Kidney (tissue), 14 donors: ENCODE measurements around the gene FAM186B. TPM values are rescaled to one million over a fixed set of nuclear protein-coding genes. Genes with fewer than 3 reads are reported as not detected.

Source experiments
- DNase-seq, 5 donors: peaks; one replicate each; pipeline ENCODE4 v3.0.0-alpha.2; 2013 to 2020
- FAIRE-seq: peaks from 2 replicates; lab custom pipeline; 2012; peaks lifted over from hg19 to GRCh38; lab: Jason Lieb, UNC
- H3K27ac ChIP-seq, 2 donors: one replicate each; pipeline ENCODE4 v1.7.0; 2013; ENCODE audit warnings: low read depth in 2 of 2, low read length in 2 of 2, inconsistent platforms in 1 of 2
- H3K27me3 ChIP-seq: one replicate; pipeline ENCODE4 v1.7.1; 2013; ENCODE audit warnings: low read length, inconsistent platforms; ENCODE audit not compliant: control insufficient read depth, insufficient read depth
- H3K36me3 ChIP-seq, 3 donors: one replicate each; pipeline versions ENCODE4 v1.7.0 to v1.7.1; 2013; ENCODE audit warnings: low read length in 3 of 3, control low read depth in 1 of 3, inconsistent platforms in 1 of 3; ENCODE audit not compliant: insufficient read depth in 3 of 3, control insufficient read depth in 2 of 3
- H3K4me1 ChIP-seq, 3 donors: one replicate each; pipeline versions ENCODE4 v1.7.0 to v1.7.1; 2013; ENCODE audit warnings: low read length in 3 of 3, inconsistent platforms in 1 of 3, low read depth in 1 of 3; ENCODE audit not compliant: control insufficient read depth in 2 of 3, insufficient read depth in 2 of 3
- H3K4me3 ChIP-seq, 3 donors: one replicate each; pipeline versions ENCODE4 v1.7.0 to v1.8.1; 2013; ENCODE audit warnings: low read length in 3 of 3, control low read depth in 1 of 3, inconsistent platforms in 1 of 3
- H3K9ac ChIP-seq, 3 donors: one replicate each; pipeline versions ENCODE4 v1.7.0 to v1.7.1; 2013; ENCODE audit warnings: low read length in 3 of 3, control low read depth in 1 of 3, inconsistent platforms in 1 of 3
- H3K9me3 ChIP-seq, 3 donors: one replicate each; pipeline versions ENCODE4 v1.7.0 to v1.7.1; 2013; ENCODE audit warnings: low read length in 3 of 3, control low read depth in 1 of 3, inconsistent platforms in 1 of 3; ENCODE audit not compliant: control insufficient read depth in 2 of 3, insufficient read depth in 1 of 3
- intact Hi-C: fragments of 100-400 bp; cut with DNase I; formaldehyde crosslinking; loops from one replicate; pipeline ENCODE4 v1.11.1; 2022
- polyA plus RNA-seq: library from polyadenylated mRNA; stranded (reverse); fragments of 350-450 nt; fragmentation: Illumina TruSeq; extraction: RNeasy Lipid Tissue Mini Kit (QIAGEN cat#74804); gene quantifications from one replicate; pipeline ENCODE4 v1.2.3, GENCODE V29; 2014; ENCODE audit warnings: low read depth, low replicate concordance; ENCODE audit not compliant: insufficient read depth
- total RNA-seq: library from RNA; stranded (reverse); fragmentation: NEBNext Ultra II Directional; extraction: Animal tissue kit (Norgen Biotek cat#: 25700); gene quantifications from one replicate; pipeline ENCODE4 v1.2.1, GENCODE V29; 2021
- TF ChIP-seq, protein P1 (sequence below): IDR thresholded peaks from 3 replicates; pipeline ENCODE4 v1.5.1; 2012; ENCODE audit warnings: mild to moderate bottlenecking, moderate library complexity, borderline replicate concordance; ENCODE audit not compliant: insufficient read depth; ENCODE audit errors: extremely low read depth
- donor health status: control.
- donor health status: control.
- donor health status: control.
- donor health status: control.
- donor health status: control.
- donor health status: DM: yes; HTN: yes; CAD: no.
- donor health status: Normal renal cell carcinoma (clear cell type).

FAM186B gene
- total and polyA plus RNA-seq, 2 donors from 2014 or later, result 0.34 to 0.85 TPM

DNA sequence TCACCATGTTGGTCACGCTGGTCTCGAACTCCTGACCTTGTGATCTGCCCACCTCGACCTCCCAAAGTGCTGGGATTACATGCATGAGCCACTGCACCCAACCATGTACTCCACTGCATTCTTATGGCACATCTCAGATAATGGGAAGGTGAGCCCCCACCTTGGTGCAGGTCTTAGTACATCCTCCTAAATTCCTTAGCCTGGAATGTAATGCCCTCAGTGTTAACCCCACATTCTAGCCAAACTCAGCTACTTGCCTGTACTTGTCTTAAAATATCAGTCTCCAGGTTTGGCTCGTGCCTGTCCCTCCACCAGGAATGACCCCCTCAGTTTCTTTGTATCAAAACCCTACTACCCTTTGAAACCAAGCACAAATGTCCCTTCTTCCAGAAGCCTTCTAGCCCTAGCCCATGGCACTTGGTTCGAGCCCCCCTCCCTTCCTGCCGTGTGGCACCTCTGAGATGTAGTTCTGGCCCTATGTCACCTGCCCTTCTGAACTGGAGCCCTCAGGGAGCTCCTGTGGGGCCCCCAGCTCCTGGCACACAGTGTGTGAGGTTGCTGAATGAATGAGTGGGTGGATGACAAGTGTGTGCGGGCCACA lies 58.2 kb downstream of the FAM186B start:
- DNase-seq (no peak), FAIRE-seq (no peak)
- Histone ChIP-seq H3K27me3 (peaks cover 5% of the 10 kb centered on the region), H3K4me3 (no peak overlapping the region), H3K36me3 (no peaks in the 10 kb centered on the region), H3K27ac (no peak overlapping the region), H3K9ac (no peak overlapping the region), H3K9me3 (no peaks in the 10 kb centered on the region), H3K4me1 (peaks cover 0 to 11% (median 0%) of the 10 kb centered on the region in 3 donors)
- intact Hi-C loops, result no loop called here
- TF ChIP-seq, protein P1, sequence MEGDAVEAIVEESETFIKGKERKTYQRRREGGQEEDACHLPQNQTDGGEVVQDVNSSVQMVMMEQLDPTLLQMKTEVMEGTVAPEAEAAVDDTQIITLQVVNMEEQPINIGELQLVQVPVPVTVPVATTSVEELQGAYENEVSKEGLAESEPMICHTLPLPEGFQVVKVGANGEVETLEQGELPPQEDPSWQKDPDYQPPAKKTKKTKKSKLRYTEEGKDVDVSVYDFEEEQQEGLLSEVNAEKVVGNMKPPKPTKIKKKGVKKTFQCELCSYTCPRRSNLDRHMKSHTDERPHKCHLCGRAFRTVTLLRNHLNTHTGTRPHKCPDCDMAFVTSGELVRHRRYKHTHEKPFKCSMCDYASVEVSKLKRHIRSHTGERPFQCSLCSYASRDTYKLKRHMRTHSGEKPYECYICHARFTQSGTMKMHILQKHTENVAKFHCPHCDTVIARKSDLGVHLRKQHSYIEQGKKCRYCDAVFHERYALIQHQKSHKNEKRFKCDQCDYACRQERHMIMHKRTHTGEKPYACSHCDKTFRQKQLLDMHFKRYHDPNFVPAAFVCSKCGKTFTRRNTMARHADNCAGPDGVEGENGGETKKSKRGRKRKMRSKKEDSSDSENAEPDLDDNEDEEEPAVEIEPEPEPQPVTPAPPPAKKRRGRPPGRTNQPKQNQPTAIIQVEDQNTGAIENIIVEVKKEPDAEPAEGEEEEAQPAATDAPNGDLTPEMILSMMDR, result no peak

DNA sequence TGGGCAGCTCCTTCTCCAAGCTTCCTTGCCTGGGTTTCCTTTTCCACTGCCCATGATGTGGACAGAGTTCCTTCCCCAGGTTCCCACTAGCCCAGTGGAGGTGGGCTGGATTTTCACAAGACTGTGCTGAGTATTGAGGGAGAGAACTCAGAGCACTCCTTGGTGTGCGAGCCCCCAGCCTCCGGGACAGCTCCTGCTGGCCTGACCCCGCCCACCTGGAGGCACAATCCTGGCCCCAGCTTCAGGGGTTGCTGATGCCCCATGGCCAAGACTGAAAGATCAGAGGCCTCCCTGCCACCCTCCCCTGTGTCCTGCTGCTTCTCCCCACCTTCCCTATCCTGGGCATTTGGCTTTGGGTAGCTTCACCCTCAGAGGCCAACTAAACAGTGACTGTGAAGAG lies 59.0 kb downstream of the FAM186B start:
- no peaks in the 10 kb centered on the region for H3K36me3 ChIP-seq
- FAIRE-seq, result no peak
- no peak overlapping the region for H3K4me3 ChIP-seq
- intact Hi-C loops, result no loop called here
- TF ChIP-seq, protein P1, result no peak
- peaks cover 0 to 9% (median 0%) of the 10 kb centered on the region in 3 donors for H3K4me1 ChIP-seq
- H3K27me3 ChIP-seq, result peaks cover 5% of the 10 kb centered on the region
- H3K9me3 ChIP-seq, result no peaks in the 10 kb centered on the region
- no peak overlapping the region for H3K27ac ChIP-seq
- H3K9ac ChIP-seq, result no peak overlapping the region
- DNase-seq, result no peak

DNA sequence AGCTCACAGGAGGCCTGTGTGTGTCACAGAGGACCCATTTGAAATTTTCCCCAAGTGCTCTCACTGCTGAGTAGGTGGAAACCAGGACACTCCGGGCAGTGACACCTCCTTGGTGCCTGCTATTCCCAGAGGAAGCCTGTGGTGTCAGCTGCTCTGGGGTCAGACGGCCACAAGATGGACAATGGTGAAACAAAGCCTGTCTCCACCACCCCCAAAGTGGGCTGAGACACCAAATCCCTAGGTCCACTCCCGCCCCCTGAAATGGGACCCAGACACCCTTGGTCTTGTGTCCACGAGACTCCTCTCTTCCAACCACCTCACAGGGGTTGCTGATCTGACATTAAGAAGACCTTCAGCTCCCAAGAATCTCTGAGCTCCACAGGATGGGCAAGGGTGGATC lies 59.6 kb downstream of the FAM186B start:
- Histone ChIP-seq H3K9me3 (no peaks in the 10 kb centered on the region), H3K27ac (no peak overlapping the region), H3K36me3 (no peaks in the 10 kb centered on the region), H3K9ac (no peak overlapping the region), H3K4me3 (no peak overlapping the region), H3K4me1 (peaks cover 0 to 9% (median 0%) of the 10 kb centered on the region in 3 donors), H3K27me3 (peaks cover 5% of the 10 kb centered on the region)
- FAIRE-seq (no peak), DNase-seq (no peak)
- intact Hi-C loops, result no loop called here
- TF ChIP-seq, protein P1, result no peak
